HG03097 (cell line): ENCODE results near the gene PACSIN2.
A peak's percentile ranks its signal among the peaks of the same experiment; 100 is the strongest.
"Not testable (repeated sequence)": the region's sequence is repeated elsewhere in the genome, so short reads cannot be mapped to it uniquely, and the experiment has no call there.

ENCODE experiments used
- ATAC-seq: cut with Tn5 transposase; IDR thresholded peaks from one replicate; pipeline ENCODE4 v1.9.1; 2021; ENCODE audit not compliant: unreplicated experiment, low FRiP score

Gene PACSIN2, protein sequence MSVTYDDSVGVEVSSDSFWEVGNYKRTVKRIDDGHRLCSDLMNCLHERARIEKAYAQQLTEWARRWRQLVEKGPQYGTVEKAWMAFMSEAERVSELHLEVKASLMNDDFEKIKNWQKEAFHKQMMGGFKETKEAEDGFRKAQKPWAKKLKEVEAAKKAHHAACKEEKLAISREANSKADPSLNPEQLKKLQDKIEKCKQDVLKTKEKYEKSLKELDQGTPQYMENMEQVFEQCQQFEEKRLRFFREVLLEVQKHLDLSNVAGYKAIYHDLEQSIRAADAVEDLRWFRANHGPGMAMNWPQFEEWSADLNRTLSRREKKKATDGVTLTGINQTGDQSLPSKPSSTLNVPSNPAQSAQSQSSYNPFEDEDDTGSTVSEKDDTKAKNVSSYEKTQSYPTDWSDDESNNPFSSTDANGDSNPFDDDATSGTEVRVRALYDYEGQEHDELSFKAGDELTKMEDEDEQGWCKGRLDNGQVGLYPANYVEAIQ

GRCh38 chr22:43014869-43015676, at the start of gene PACSIN2:
TSS of gene PACSIN2 (minus strand) at chr22:43015149. CDS start at chr22:42912080, 103,069 bp downstream.
- peak; percentile 91 for ATAC-seq

DNA sequence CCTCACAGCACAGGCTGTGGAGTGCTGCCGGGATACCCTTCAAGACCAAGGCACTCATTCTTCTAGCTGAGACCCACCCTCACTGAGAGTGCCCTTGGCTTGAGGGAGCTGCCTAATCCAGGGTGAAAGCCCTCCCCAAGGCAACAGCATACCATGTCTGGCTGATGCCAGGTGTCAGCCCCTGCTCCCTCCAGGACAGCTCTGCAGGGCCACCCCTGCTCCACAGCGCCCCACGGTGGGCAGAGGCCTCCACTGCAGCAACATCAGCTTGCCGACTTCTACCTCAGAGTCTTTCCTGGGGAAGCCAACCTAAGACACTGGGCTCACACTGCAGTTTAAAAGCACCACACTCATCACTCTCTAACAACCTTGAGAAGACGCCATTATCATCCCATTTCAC, 45.2 kb upstream of the PACSIN2 start:
- ATAC-seq = no peak

DNA sequence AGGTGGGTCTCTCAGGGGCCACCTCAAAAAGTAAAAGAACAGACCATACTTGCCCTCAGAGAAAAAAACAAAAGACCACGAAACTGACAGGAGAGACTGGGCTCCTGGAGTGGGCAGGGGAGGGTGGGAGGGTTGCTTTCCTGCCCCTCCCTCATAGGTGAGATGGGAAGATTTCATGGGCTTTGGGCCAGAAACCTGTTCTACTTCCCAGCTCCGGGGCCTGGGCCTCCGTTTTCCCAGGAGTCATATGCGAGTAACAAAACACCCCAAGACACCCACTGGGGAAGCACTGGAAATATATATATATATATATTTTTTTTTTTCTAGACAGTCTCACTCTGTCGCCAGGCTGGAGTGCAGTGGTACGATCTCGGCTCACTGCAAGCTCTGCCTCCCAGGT, 42.7 kb upstream of the PACSIN2 start:
- ATAC-seq = no peak

- ATAC-seq = no peak
Observed at GRCh38 chr22:43053176-43053575, 38.2 kb upstream of the PACSIN2 start.

DNA sequence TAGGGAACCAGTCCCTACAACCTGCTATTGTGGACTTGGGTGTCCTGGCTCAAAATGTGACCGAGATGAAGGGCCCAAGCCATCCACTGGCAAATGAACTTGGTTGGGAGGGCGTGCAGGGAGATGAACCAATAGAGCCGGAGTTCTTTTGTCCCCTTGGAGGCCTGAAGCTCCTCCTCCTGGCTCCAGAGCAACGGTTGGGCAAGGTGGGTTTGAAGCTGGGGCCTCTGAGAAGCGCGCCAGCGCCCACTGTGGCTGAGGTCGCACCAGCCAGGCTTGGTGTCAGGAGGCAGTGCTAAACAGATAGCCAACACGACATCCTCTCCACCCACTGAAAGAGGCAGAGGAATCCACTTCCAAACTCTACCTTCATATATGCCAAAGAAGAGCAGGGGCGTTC, 36.0 kb upstream of the PACSIN2 start:
- no peak for ATAC-seq

DNA sequence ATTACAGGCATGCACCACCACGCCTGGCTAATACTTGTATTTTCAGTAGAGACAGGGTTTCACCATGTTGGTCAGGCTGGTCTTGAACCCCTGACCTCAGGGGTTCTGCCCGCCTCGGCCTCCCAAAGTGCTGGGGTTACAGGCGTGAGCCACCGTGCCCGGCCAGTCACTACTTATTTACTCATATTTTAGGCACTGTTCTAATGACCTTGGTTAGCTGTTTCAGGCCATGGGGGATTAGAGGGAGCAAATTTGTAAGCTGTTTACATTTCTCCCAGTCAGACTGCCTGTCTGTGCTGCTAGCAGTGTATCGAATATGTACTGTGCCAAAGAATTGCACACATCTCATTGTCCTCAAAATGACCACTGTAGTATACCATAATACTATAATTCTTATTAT, 32.7 kb upstream of the PACSIN2 start:
- ATAC-seq = no peak

DNA sequence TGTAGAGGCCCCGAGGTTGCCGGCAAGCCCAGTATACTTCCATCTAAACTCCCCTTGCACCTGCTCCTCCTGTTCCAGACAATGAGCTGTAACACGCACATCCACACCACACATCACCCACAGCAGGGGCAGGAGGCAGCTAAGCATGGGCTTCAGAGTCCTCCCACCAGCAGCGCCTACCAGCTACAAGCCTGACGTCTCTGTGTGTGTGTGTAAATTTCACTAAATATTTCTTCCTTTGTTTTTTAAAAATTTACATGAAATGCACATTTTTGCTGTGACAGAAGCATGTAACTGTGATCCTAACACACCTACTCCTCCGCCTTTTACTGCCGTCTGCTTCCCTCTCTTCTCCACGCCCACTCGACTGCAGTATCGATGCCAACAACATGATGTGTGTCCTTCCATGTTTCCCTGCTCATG, 29.4 kb upstream of the PACSIN2 start:
- ATAC-seq = no peak

DNA sequence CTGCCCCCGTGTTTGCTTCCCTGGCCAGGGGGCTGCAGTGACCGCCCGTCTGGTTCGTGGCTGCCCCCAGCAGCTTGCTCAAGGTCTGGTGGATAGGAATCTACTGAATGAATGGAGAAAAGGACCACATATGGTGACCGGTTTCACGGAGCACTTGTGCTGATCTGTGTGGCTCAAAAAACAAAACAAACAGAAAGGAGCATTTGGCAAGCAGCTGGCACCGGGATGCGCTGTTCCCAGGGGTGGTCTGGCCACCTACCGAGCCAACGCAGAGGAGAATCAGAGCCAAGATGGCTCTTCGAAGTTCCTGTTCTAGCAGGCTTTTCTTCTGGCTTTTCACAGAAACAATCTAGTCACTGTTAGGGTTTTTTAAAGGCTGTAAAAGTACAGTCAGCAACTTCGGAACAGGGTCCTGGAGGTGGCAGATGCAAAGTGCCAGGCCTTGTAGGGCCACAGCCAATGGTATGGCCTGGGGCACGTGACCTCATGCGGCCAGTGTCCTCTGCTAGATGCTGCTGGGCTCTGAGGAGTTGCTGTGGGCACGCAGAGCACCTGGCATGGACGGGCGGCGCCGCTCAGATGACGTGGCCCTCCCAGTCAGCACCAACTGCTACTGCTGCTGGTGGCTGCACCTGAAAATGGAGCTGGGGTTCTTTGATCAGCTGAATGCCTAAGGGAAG, 27.3 kb upstream of the PACSIN2 start:
- ATAC-seq = no peak

GRCh38 chr22:43039800-43040199, 24.9 kb upstream of the PACSIN2 start:
- no peak for ATAC-seq

- ATAC-seq = no peak
Observed at GRCh38 chr22:43038325-43038724, 23.4 kb upstream of the PACSIN2 start.

GRCh38 chr22:43036282-43036829, 21.4 kb upstream of the PACSIN2 start:
- ATAC-seq = no peak

DNA sequence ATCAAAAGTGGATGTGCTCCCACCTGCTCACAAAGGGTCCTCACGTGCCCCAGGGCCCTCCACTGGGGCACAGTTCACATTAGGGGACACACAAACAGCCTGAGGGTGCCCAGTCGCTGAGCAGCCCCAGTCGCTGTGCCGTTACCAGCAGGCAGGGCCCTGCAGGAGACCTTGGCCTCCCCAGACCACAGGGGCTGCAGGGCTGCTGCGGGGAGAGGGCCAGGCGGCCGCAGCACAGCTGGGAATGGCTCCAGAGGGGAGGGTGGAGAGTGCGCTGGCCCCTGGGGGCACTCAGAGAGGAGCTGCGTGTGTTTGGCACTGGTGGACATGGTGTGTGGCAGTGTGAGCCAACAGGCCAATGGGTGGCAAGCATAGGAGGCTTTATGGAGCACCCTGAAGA, 20.3 kb upstream of the PACSIN2 start:
- ATAC-seq = no peak

GRCh38 chr22:43031617-43032016, 16.7 kb upstream of the PACSIN2 start:
- no peak for ATAC-seq

GRCh38 chr22:43018615-43019014, 3.7 kb upstream of the PACSIN2 start:
- ATAC-seq = no peak

- no peak for ATAC-seq
Observed at GRCh38 chr22:43017525-43018460, 2.8 kb upstream of the PACSIN2 start.

GRCh38 chr22:43016150-43016549, 1.2 kb upstream of the PACSIN2 start:
- ATAC-seq = not testable (repeated sequence)

GRCh38 chr22:43015677-43016042, 711 bp upstream of the PACSIN2 start:
- no peak for ATAC-seq

DNA sequence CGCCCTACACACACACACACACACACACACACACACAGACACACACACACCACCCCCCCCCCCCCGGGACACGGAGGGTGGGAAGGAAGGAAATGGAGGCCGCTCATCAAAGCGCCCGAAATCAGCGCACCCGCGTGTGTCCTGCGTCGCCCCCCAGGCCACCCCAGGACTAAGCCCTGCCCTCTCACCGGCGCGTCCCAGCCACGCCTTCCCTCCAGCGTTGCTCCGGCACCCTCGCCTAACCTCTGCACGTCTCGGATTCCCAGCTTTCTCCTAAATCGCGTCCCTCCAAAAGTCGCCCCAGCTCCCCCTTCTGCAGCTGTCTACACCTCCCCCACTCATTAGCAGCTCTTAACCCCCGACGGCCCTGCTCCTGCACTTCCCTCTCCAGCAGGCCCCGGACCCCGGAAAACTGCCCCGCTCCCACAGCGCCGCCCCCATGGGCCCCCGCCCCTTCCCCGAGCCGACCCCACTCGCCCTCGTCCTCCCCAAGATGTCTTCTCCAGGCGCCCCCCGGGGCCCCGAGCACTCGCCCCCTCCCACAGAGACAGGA, 557 bp downstream of the PACSIN2 start:
- peak; percentile 7 for ATAC-seq
